Sigmoid colon (tissue), 4 donors: ENCODE results near the gene RTL10.

Source experiments
- CTCF ChIP-seq, 4 experiments: fragments of 450-650 bp in 3 of 4; fragments of 200-600 bp in 1 of 4; IDR thresholded peaks; one replicate each; pipeline ENCODE4 v1.5.1; 2016 to 2019; ENCODE audit warnings: antibody characterized with exemption in 4 of 4, mild to moderate bottlenecking in 3 of 4, moderate library complexity in 2 of 4
- POLR2A ChIP-seq, 2 donors: fragments of 450-650 bp; IDR thresholded peaks; one replicate each; pipeline ENCODE4 v1.6.1; 2016; ENCODE audit warnings: antibody characterized with exemption in 2 of 2, mild to moderate bottlenecking in 2 of 2, moderate library complexity in 2 of 2
- POLR2AphosphoS5 ChIP-seq, 4 donors: sonication (generic); formaldehyde crosslinking; IDR thresholded peaks; one replicate each; pipeline ENCODE4 v1.6.1; 2017; ENCODE audit warnings: antibody characterized with exemption in 4 of 4

- TF ChIP-seq CTCF (IDR thresholded peaks at IDR 0.05) (no peak), POLR2AphosphoS5 (IDR thresholded peaks at IDR 0.05) (no peak), POLR2A (IDR thresholded peaks at IDR 0.05) (no peak)
These were observed 48.4 kb upstream of the RTL10 start for GRCh38 chr22:19903031-19903430.
